HG02678 (cell line): ENCODE measurements around the gene EPHB1.

Experiments
- ATAC-seq: cut with Tn5 transposase; IDR thresholded peaks from one replicate; pipeline ENCODE4 v1.9.1; 2021; ENCODE audit warnings: mild to moderate bottlenecking, moderate library complexity; ENCODE audit not compliant: unreplicated experiment

EPHB1 gene

DNA sequence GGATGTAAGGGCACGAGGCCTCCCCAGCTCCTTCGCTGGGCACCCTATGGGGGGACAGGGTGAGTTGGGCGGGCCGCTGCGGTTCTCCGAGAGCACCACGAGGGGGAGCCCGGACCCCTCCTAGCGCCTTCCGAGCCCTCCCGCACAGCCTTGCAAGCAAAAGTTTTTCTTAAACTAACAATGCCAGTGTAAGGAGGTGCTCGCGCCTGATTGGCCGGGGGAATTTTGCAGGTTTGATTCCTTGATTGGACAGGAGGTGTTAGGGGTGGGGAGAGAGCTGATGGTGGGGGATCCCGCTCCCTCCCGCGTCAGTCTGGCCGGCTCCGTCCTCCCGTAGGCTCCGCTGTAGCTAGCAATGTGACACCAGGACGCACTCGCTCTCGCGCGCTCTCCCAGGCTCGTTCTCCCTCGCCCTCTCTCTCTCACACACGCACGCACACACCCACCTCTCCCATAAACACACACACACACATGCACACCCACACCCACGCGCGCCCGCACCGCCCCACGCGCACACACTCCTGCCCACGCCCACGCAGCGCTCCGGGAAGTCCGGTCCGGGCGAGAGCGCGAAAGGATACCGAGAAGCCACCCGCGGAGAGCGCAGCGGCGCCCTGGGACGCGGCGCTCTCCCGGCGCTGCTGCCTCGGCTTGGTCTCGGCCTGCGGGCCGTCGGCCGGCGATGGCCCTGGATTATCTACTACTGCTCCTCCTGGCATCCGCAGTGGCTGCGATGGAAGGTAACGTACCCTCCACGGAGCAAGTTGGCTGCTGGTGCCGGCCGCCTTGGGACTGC is at the start of gene EPHB1:
Gene EPHB1, plus strand, starts transcription at position 311 of the 796 bp plus-strand sequence.
- ATAC-seq, result peak; percentile 78

DNA sequence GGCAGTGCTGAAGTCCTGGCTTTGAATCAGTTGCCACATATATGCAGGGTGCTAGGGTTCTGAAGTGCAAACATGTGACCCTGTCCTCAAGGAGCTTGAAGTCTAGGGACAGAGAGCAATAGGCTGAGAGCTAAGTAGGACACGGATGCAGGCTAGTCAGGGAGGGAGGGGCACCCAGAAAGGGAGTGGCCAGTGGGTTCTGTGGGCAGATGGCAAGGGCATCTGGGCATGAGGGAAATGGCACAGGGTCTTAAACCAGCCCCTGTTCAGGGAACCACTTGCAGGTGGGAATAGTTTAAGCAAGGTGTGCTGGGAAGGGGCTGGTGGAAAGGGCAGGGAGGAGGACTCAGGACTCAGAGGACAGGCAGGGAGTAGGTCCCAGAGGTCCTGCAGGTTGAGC is 46.4 kb upstream of the EPHB1 start:
- no peak for ATAC-seq

DNA sequence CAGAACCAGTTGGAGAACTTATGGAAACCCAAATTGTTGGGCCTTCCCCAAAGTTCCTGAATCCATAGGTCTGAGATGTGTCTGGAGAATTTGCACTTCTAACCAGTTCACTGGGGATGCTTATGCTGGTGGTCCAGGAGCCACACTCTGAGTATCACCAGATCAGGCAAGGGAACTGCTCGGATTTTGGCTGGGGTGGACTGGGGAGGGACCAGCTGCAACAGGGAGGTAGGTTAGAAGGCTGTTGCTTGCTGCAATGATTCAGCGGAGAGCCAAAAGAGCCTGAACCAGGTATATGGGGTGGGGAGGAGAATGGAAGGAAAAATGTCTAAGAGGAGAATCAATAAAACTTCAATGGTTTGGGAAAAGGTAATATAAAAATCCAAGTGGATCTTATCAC is 45.9 kb upstream of the EPHB1 start:
- ATAC-seq, result no peak

DNA sequence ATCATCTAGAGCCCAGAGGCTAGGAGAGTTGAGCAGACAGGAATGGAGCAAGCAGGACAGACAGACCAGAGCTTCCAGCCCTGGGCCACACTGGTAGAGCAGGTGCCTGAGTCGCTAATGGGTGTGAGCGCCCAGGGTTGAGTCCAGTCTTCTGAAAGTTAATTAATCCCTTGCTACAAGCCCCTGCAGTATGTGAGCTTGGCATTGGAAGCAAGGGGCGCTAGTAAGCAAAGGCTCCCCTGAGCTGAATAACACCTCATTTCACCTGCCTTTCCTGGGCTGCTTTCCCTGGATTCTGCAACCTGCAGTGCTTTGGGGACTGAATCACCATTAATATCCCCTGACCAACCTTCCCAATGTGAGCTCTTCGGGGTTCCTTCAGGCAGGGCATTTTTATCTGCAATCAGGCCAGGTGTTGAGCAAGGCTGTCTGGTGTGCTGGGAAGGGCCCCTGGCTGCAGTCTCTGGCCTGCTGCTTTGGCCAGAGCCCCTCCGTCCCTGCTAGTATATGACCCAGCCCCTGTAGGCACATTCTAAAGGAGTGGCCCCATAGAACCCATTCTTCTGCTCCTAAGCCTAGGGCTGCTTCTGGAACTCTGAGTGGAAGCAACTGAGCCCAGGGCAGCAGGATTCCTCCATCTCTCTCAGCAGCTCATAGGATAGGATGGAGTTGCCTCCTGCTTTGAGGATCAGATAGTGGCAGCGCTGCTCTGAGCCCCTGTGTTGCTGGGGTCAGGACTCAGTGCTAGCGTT is 45.1 kb upstream of the EPHB1 start:
- ATAC-seq, result no peak

DNA sequence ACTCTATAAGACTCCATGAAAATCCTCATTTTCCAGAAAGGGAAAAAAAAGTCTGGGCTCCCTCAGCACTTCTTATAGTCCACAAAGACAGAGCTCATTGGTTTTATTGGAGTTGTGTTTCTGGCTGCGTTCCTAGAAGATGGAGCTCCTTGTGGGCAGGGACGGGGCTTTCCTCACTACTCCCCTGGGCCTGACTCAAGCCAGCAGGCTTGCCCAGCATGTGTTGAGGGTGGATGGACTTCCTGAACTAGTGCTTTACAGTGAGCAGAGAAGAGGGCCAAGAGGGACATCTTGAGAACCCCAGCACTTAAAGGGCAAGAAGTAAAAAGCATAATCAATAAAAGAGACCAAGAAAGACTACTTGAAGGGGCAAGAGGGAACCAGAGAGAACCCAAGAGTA is 43.2 kb upstream of the EPHB1 start:
- no peak for ATAC-seq

DNA sequence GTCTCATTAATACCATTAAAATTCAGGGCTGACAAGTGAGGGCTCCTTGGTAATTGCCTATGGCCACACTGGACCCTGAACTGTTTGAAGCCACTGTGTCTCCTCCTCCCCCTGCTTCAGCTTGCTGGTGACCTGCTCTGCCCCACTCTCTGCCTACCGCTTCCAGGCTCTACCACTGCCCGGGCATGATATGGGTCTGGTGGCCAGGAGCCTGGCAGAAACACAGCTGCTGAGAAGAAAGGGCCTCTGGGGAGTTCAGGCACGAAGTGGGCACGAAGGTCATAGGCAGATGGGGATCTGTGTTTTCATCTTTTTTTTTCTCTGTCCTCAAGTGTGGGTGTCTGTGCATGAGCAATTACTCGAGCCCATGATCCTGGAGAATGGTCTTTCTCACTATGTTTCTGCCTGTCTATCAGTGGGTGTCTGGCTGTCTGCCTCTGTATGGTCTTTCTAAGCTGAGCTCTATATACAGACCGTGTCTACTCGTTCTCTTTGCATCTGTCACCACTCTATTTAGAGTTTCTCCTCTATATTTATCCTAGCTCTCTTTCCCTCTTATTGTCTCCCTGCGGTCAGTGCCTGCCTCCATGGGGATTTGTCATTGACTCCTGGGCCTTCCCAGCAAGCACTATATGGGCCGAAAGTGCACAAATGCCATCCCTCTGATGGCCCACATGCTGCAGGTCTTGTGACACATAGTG is 42.1 kb upstream of the EPHB1 start:
- ATAC-seq, result no peak

DNA sequence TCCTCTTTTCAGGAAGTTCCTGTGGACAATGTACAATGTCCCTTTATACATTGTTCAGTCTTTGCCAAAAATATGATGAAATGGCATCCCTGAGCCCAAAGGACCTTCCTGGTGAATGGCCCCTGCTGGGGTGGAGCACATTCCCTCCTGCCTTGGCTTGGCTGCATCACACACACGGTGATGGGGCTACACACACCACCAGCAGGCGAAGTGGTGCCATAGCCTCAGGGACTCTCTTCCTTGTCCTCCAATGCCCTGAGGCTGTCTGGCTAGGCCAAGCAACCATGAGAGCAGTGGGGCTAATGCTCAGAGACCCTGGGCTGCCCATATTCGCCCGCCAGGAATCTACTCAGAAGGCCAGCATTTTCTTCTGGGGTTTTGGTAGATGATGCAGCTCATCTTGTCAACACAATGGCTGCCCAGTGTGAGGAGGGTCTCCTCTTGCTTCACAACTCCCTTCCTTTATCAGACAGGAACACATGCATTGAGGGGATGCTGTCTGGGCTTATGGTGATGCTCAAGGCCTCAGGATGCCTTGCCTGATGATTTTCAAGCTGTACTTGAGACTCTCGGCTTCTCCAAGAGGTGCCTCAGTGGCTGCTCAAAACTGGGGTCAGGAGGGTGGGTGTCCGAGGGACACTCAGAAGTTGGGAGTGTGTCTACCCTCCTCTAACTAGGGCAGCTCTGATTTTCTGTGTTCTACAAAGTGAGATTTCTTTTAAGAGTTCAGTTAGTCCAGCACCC is 40.9 kb upstream of the EPHB1 start:
- ATAC-seq, result no peak

DNA sequence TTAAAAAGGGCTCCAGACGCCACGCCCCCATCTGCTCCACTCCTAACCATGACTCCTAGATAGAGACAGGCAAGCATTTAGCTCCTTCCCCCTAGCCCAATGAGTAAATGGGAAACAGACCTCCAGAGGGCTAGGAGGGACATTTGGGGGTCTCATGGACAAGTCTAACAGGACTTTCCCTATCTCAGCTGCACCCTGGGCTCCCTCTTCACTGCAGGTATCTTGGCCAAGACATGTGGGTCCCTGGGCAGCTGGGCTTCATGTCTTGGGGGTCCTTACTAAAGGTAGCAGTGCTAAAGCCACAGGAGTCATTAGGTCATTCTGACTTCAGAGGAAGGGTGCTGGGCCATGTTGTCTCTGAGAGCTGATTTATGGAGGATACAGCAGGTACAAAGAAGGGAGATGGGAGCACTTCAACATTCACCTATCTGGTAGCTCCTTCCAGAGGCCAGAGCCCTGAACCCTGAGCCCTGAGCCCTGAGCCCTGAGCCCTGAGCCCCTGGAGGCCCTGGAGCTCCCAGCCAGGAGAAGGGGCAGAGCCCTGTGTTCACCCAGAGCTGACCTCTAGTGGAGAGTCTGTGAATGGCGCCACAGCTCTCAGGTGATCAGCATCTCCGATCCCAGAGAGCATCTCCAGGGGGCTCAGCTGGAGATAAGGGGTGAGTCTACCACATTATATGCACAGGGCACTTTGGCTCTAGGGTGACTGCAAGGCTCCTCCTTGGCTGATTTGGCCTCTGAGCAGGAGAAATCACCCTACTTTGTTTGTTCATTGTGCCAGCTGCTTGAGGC is 40.1 kb upstream of the EPHB1 start:
- peak; percentile 73 for ATAC-seq

DNA sequence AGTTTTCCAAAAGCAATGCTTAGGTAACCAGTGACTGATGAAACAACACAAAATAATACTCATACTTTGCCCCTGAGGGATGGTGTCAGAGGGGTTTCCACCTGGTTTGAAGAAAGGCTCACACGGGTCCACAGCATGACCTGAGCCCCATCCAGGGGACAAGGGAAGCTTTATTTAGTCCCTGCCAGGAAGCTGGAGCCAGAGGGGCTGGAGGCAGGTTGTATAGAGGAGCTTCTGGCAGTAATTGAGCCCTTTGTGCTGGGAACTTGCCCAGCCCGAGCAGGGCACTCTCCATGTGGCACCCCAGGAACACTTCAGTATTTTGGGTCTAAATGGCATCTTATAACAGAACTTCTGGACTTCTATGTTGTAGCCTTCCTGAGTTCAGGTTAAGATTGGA is 39.2 kb upstream of the EPHB1 start:
- ATAC-seq, result no peak

DNA sequence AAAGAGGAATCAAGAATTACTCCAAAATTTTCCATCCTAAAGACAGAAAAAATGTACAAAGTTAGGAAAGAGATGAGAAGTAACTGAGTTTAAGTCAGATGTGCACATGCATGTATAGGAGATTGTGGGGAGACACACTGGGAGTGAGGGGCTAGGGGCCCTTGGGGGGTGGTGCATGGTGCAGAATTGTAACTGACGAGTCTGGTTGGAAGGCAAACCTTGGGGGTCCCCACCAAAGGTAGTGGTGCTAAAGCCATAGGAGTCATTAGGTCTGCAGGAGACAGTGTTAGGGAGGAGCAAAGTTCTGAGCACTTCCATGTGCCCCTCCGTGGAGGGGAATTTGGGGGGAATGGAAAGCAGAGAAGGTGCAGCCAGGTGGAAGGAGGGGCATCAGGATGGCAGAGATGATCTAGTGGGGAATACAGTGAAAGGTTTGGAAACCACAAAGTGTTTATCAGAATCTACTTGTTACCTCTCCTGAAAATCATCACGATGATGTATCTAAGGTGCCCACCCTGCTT is 37.5 kb upstream of the EPHB1 start:
- ATAC-seq, result no peak

DNA sequence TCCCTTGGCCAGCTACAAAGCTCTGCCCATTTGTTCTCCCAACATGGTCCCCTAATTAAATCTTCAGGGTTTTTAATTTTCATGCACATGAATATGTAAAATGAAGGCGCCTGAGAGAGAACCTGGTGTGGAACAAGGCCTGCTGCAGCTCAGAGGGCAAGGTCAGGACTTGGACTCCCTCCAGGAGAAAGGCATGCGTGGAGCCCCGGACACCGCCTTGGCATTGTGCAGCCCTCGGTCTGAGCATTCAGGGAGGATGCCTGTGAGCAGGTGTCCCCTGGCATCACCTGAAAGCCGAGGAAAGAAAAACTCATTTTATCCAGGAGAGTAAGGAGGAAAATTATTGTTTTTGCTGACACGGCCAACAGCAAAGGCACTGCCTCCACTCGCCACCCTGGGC is 33.8 kb upstream of the EPHB1 start:
- no peak for ATAC-seq

DNA sequence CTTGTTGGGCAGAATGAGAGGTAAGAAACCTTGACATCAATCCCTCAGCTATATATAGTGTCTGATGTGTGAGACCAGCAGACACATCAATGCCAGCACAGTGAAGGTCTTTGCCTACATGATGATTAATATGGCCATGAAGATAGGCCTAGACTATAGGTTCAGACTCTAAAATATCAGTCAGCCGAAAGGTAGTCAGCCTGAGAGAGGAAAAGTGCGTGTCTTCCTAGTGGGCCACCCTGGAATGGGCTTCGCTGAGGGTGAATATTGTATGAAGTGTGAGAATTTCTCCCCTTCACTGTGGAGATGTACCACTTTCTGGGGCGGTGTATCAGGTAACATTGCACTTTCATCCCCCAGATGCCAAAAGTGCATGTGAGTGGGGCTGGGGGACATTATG is 33.0 kb upstream of the EPHB1 start:
- ATAC-seq, result no peak

DNA sequence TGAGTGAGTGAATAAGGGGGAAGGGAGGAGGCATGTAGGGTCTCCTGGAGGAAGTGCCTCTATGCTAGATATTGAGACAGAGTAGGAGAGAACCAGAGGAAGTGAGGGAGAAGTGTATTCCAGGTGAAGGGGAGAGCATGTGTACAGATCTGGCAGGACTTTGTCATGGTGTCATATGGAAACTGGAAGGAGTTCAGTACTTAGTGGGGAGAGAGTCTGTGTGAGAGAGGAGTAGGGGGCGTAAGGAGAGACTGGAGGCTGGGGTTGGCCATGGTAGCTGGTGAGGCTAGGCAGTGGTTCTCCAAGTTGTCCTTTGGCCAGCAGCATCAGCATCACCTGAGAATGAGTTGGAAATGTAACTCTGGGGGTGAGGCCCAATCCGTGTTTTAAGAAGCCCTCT is 29.6 kb upstream of the EPHB1 start:
- ATAC-seq, result no peak

DNA sequence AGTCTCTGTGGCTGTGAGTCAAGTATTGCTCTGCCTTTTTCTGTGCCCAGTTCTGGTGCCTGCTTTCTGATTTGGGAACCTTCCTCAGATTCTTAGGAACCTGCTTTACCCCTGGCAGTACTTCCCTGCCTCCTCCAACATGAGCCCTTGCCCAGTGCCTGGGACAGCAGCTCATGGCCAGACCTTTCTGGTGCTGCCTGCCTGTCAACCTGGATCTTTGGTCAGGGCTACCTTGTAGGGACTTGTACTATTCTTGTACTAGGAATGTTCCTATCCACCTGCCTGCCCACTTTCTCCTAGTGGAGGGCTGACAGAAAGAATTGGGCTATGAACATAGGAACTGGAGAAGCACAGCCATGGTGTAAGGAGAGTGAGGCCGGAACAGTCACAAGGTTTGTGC is 28.8 kb upstream of the EPHB1 start:
- ATAC-seq, result no peak

DNA sequence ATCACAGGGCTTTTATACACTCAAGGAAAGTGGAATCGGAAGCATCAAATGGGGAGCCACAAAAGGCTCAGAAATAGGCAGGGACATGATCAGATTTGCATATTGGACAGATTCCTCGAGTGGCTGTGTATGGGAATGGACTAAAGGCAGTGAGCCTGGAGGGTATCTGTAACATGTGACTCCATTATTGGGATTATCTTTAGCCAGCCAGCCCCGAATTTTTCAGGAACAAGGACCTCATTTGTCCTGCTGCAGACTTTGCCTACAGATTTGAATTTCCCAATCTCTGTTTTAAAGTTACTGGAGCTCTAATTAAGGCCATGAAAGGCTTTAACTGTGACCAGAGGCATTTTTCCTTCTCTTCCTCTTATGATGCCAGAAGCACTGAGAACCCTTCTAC is 26.9 kb upstream of the EPHB1 start:
- ATAC-seq, result no peak

DNA sequence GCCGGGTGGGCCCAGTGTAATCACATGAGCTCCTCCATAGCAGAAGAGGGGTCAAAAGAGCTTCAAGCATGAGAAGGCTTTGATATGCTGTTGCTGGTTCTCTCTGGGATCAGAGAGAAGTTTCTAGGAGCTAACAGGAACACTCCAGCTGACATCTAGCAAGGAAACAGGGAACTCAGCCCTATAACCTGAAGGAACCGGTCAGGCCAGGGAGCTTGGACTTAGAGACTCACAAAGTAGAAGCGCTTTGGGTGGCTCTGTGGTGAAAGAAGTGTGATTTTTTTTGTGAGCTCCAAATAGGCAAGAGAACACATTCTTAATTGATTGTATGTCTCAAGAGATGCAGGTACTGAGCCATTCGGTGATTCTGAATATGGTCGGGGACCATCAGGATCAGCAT is 26.2 kb upstream of the EPHB1 start:
- ATAC-seq, result no peak

DNA sequence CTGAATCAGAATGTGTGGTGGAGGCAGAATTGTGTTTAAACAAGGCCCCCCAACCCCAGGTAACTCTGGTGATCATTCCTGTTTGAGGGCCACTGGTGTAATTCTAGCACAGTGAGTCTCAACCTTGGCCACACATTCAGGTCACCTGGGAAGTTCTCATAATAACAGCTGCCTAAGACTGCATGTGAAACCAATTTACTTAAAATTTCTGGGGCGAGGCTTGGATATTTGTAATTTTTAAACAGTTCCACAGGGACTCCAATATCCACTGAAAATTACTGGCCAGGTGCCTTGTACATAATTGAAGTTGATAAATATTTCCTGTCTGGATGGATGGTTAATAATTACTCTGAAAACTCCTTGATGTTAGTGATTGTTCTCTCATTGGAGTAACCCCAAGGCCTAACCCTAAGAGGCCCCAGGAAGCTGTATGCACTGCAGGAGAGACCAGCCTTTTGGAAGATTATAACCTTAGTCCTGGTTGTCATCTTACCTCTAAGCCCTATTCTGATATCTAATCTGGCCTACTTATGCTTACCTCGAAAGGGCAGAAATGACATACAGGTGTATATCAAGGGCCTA is 25.7 kb upstream of the EPHB1 start:
- no peak for ATAC-seq

DNA sequence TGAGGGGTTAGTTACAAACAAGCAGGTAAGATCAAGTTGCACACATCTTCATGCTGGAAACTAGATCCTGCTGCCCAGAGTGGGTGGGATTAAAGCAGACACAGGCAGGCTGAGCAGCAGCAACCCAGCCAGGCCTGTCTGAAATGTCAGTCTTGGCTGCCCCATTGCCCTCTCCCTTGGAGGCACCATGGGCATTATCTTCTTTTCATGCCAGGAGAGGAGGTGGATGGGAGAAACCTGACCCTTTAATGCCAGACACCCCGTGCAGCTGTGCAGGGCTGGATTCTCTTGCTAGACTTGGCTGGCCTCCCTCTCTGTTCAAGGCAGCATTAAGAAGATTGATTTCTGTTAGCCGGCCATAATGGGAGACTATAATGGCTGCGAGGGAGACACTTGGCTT is 23.0 kb upstream of the EPHB1 start:
- no peak for ATAC-seq

DNA sequence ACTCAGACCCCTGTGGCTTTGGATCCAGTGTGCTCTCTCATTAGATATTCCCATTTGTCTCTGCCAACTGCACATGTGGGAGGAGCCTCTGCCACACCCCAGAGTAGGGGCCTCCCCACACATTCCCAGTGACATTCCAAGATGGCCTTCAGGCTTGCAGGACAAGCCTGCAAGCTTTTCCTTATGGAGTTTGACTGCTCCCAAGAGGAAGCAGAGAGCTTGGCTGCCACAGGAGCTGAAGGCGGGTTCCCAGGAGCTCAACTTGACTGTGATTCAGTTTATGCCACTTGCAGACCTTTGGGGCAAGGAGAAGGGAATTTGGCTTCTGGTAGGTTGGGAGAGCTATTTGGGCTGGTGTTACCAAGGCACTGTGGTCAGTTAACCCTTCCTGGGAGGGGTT is 22.5 kb upstream of the EPHB1 start:
- no peak for ATAC-seq

DNA sequence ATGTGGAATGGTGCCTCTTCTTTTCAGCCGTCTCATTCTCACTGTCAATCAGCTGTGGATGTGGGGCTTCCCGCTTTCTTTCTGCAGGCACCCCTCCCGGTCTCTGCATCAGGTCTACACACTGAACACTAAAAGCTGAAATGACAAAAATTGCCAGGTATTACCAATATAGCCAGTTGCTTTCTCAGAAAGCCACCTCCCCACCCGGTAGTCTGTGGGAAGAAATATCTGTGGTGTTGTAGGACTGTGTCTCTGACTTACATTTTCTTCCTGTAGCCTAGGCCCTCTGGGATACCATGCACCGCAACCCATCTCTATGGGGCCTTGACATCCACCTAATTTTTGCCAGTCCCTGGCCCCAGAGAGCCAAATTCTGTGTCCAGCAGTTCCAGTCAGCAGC is 19.2 kb upstream of the EPHB1 start:
- ATAC-seq, result no peak
